C4-2B (cell line): ENCODE results near the gene TOP3A.
"Not testable (repeated sequence)": the region's sequence is repeated elsewhere in the genome, so short reads cannot be mapped to it uniquely, and the experiment has no call there.

Experiments
- H3K27ac ChIP-seq: fragments of 450-650 bp; 2 replicates; pipeline ENCODE4 v1.5.1; 2017
- ZFX ChIP-seq: fragments of 450-650 bp; IDR thresholded peaks from 2 replicates; pipeline ENCODE4 v1.6.1; 2017
- TF ChIP-seq, protein P1 (sequence below): fragments of 450-650 bp; conservative IDR thresholded peaks from 2 replicates; pipeline ENCODE4 v1.5.1; 2017; ENCODE audit warnings: mild to moderate bottlenecking

TOP3A gene

GRCh38 chr17:18315961-18316360 lies 1.2 kb upstream of the TOP3A start:
- H3K27ac ChIP-seq: peak overlapping the region; percentile 92
- no peak for TF ChIP-seq ZFX
- TF ChIP-seq, protein P1, sequence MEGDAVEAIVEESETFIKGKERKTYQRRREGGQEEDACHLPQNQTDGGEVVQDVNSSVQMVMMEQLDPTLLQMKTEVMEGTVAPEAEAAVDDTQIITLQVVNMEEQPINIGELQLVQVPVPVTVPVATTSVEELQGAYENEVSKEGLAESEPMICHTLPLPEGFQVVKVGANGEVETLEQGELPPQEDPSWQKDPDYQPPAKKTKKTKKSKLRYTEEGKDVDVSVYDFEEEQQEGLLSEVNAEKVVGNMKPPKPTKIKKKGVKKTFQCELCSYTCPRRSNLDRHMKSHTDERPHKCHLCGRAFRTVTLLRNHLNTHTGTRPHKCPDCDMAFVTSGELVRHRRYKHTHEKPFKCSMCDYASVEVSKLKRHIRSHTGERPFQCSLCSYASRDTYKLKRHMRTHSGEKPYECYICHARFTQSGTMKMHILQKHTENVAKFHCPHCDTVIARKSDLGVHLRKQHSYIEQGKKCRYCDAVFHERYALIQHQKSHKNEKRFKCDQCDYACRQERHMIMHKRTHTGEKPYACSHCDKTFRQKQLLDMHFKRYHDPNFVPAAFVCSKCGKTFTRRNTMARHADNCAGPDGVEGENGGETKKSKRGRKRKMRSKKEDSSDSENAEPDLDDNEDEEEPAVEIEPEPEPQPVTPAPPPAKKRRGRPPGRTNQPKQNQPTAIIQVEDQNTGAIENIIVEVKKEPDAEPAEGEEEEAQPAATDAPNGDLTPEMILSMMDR: no peak

- peak; percentile 88; the same call in 1 of the 2 replicates for TF ChIP-seq ZFX
- TF ChIP-seq, protein P1: no peak
- H3K27ac ChIP-seq: peak overlapping the region; percentile 92
These were observed 748 bp upstream of the TOP3A start for GRCh38 chr17:18315562-18315922.

GRCh38 chr17:18314059-18314730 lies 599 bp downstream of the TOP3A start:
- peak; percentile 31; the same call in 1 of the 2 replicates for TF ChIP-seq ZFX
- TF ChIP-seq, protein P1: no peak
- peak overlapping the region; percentile 92 for H3K27ac ChIP-seq

DNA sequence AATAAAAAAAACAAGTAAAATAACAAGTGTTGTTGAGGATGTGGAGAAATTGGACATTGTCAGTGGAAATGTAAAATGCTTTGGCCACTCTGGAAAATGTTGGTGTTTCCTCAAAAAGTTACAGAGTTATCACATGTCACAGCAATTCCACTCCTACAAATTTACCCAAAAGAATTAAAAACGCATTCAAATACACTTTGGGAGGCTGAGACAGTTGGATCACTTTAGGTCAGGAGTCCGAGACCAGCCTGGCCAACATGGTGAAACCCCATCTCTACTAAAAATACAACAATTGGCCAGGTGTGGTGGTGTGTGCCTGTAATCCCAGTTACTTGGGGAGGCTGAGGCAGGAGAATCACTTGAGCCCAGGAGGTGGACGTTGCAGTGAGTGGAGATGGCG lies 5.6 kb downstream of the TOP3A start:
- TF ChIP-seq ZFX: no peak
- TF ChIP-seq, protein P1: no peak
- no peak overlapping the region for H3K27ac ChIP-seq

- H3K27ac ChIP-seq: not testable (repeated sequence)
These were observed 11.6 kb downstream of the TOP3A start for GRCh38 chr17:18303206-18303605.

- H3K27ac ChIP-seq: no peak overlapping the region
- no peak for TF ChIP-seq ZFX
- TF ChIP-seq, protein P1: no peak
These were observed 13.9 kb downstream of the TOP3A start for GRCh38 chr17:18300725-18301480.

- not testable (repeated sequence) for H3K27ac ChIP-seq
These were observed 16.7 kb downstream of the TOP3A start for GRCh38 chr17:18298061-18298460.

- no peak for TF ChIP-seq ZFX
- TF ChIP-seq, protein P1: no peak
- H3K27ac ChIP-seq: no peak overlapping the region
These were observed 22.9 kb downstream of the TOP3A start for GRCh38 chr17:18291718-18292540.
